Activated CD8-positive, alpha-beta memory T cell treated with anti-CD3 and anti-CD28 coated beads, Interleukin-2, amount 50 U/mL, for 24 hours (primary cell): ENCODE results near the gene DHRS4.
"Not testable (repeated sequence)": the region's sequence is repeated elsewhere in the genome, so short reads cannot be mapped to it uniquely, and the experiment has no call there.

Source experiments
- DNase-seq: peaks from one replicate; pipeline ENCODE4 v3.0.0-alpha.2; 2020; ENCODE audit errors: extremely low read depth

The DHRS4 gene

DNA sequence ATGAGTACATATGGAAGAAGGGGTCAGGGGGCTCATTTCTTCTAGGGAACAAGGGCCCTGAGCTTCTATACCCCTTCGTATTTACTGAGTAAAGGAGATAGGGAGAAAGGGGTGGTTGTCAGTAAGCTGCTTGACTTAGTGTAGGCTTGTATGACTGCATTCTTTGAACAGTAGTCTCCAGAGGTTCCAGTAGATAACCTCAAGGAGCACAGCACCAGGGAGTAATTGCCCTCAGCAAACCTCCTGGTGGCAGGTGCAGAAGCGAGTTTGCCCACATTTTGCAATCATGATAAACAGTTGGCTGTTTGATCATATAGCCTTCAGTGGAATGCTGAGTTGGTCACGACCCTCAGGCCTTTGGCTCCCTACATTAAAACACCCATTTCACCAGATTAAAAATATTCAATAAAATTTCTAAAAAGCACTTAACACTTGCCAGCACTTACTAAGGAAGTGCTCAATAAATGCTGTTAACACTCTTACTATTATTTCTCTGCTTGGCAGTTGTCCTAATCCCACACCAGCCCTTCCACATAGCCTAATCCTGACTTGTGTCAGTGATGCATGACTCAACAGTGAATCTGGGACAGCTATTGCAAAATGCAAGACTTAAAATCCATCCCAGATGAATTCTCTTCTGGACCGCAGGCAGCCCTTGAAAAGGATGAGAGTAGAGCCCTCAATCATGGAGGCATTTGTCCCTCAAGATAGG, 31.5 kb downstream of the DHRS4 start:
- DNase-seq, result no peak

DNA sequence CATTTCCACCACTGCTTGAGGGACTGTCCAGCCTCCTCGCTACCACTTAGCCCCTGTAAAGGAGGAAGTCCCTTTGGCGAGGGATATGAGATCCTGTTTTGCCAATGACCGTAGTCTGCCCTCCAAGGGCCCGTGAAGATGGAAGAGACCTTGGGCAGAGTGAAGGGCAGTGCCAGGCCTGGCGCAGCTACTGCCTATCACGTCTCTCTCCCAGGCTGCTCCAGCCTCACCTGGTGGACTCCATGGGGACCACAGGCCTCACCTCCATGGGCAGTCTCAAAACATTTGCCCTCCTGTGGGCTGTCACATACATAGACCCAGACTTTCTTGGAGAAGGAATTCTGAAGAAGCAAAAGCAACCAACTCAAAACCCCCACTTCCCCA, 34.6 kb downstream of the DHRS4 start:
- DNase-seq, result not testable (repeated sequence)

DNA sequence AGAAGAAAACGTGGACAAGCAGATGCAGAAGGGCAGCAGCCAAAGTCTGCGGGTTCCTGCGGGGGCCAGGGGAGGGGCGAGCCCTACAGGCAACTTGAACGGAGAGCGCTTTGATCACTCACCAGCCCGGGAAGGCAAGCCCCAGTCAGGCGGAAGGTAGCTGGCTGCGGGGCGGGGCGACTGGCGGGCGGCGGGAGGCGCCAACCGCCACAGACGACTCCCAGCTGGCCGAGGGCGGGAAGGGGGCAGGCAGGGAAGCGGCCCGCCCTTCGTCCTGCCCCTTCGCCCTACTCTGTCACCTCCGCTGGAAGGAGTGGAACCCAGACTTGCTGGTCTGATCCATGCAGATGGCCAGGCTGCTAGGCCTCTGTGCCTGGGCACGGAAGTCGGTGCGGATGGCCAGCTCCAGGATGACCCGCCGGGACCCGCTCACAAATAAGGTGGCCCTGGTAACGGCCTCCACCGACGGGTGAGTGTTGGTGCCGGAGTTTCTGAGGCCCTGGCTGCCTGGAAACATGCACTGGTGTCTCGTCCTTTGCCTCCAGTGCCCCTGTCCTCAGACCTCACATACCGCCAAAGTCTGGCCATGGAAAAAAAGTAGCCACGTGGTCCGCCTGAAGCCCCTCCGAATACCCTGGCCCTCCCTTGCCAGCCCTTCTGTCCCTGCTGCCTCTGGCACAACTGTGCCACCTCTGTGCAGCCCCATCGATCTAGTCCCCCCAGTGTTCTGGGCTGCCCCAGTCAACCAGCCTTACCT, 35.2 kb downstream of the DHRS4 start, which contains the start of gene DHRS4L2:
Gene DHRS4L2, plus strand, starts transcription at position 323 of the 757 bp plus-strand sequence. Its CDS starts 19 bp downstream, at position 342.
- DNase-seq, result peak; percentile 49

DNA sequence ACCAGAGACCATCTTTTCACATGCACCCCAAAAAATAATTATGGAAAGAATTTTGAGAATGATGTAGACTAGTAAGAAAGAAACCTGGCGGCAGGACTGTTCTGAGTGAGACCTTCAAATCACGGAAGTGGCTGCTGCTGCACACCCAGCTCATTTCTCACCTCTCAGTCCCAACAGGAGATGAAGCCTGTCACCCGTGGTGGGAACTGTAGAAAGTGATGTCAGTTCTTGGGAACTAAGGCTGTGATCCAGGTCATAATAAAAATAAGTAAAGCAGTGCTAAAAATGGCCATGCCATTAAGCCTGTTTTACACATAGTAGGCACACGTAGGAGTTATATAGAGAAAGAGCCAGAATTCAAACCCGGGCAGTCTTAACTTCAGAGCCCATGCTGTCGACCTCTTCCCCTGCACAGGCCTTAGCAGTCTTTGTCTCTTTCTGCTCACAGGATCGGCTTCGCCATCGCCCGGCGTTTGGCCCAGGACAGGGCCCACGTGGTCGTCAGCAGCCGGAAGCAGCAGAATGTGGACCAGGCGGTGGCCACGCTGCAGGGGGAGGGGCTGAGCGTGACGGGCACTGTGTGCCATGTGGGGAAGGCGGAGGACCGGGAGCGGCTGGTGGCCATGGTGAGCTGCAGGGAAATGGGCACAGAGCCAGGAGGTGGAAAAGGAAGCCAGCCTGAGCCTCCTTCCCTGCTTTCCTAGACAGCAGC, 36.3 kb downstream of the DHRS4 start:
- not testable (repeated sequence) for DNase-seq

DNA sequence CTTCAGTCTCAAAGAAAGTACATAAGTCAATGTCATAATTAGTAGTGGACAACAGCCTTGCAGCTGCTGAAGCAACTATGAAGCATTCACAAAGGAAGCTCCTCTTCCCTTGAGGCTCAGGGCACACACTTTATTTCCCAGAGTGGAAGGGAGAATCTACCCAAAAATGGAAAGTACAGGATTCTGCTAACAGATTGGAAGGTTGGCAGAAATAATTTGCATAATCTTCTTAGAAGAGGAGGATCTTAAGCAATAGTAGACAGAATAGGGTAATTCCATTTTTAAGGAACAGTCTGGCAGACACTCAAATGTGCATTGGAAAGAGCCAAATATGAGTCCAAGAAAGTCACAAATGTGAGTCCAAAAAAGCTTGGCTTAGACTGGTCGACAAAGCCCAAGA, 37.4 kb downstream of the DHRS4 start:
- not testable (repeated sequence) for DNase-seq

DNA sequence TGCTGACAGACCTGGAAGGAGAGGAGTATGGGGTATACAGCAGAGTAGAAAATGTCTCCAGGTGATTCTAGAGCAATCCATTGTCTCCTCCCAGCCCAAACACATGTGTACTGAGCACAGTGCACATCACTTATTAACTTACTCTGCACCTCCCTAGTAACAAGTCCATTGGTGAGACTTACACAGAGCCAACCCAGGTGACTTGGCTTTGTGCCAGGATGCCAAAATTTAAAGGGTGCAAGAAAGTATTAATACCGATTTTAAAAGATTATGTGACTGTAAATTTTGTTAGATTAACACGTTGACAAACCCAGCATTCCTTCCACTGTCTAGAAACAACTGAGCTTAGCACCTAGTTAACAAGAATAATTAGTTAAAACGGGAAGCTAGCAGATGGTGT, 39.5 kb downstream of the DHRS4 start:
- not testable (repeated sequence) for DNase-seq

DNA sequence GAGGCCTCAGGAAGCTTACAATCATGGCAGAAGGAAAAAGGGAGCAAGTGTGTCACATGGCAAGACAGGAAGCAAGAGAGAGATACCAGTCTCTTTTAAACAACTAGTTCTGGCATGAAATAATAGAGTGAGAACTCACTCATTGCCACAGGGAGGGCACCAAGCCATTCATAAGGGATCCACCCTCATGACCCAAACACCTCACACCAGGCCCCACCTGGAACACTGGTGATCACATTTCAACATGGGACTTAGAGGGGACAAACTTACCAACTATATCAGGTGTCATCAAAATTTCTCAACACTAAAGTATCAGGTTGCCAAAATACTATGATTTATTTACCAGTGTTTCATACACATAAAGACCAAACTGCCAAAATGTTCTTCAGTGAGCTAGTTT, 42.4 kb downstream of the DHRS4 start:
- not testable (repeated sequence) for DNase-seq

DNA sequence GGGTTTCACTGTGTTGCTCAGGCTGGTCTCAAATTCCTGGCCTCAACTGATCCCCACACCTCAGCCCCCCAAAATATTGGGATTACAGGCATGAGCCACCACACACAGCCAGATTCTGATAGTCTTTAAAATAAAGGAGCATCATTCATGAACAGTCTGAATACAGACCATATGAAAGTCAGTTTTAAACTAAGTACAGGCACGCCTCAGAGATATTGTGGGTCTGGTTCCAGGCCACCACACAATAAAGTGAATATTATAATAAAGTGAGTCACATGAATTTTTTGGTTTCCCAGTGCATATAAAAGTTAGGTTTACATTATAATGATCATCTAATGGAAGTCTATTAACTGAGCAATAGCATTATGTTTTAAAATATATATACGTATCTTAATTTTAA, 43.3 kb downstream of the DHRS4 start:
- not testable (repeated sequence) for DNase-seq

DNA sequence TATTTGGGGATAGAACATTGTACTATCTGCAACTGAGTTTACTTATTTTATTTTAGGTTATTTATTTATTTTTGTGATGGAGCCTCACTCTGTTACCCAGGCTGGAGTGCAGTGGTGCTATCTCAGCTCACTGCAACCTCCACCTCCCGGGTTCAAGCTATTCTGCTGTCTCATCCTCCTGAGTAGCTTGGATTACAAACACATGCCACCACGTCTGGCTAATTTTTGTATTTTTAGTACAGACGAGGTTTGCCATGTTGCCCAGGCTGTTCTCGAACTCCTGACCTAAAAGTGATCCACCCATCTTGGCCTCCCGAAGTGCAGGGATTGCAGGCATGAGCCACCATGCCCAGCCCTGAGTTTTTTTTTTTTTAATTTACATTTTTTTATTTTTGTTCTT, 46.1 kb downstream of the DHRS4 start:
- DNase-seq, result not testable (repeated sequence)

DNA sequence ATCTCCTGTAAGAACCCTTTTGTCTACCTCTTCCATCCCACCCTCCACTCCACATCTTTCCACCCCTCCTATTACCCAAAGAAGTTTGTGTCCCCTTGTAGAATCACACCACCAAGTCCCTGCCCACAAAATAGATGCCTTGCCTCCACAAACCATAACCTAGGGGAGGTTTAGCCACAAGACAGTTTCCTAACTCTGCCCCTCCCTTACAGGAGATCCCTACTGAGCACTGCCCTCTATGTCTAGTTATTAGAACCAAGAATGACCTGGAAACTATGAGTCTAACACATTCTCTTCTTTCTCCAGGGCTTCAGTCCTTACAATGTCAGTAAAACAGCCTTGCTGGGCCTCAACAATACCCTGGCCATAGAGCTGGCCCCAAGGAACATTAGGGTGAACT, 47.5 kb downstream of the DHRS4 start:
- DNase-seq, result not testable (repeated sequence)

DNA sequence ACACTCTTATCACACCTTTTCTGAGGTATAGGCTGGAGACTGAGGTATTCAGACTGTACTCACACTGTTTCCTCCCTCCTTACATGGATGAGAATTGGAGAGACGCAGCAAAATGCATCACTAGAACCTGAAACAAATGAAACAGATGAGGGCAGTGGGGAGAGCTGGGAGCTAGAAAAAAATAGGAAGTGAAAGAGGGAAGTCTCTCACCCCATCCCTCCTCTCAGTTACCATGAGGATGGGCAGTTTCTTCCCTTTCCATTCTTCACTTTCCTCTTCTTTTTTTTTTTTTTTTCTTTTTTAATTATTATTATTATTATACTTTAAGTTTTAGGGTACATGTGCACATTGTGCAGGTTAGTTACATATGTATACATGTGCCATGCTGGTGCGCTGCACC, 48.1 kb downstream of the DHRS4 start:
- DNase-seq, result not testable (repeated sequence)

DNA sequence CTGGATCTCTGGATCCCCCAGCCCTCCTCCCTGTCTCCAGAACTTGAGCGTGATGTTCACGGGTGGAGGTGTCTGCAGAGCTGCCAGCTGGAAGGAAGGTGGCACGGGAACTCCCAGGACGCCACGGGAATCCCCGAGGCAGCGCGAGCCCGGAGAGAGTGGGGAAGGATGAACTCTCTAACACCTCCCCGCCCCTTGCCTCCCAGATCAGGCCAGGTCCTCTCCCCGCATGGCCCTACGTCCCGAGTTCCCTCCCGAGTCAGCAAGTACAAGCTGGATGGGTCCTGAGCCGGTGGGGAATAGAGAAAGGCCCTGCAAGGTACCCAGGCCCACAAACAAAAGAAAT, 52.9 kb downstream of the DHRS4 start:
- DNase-seq, result not testable (repeated sequence)

DNA sequence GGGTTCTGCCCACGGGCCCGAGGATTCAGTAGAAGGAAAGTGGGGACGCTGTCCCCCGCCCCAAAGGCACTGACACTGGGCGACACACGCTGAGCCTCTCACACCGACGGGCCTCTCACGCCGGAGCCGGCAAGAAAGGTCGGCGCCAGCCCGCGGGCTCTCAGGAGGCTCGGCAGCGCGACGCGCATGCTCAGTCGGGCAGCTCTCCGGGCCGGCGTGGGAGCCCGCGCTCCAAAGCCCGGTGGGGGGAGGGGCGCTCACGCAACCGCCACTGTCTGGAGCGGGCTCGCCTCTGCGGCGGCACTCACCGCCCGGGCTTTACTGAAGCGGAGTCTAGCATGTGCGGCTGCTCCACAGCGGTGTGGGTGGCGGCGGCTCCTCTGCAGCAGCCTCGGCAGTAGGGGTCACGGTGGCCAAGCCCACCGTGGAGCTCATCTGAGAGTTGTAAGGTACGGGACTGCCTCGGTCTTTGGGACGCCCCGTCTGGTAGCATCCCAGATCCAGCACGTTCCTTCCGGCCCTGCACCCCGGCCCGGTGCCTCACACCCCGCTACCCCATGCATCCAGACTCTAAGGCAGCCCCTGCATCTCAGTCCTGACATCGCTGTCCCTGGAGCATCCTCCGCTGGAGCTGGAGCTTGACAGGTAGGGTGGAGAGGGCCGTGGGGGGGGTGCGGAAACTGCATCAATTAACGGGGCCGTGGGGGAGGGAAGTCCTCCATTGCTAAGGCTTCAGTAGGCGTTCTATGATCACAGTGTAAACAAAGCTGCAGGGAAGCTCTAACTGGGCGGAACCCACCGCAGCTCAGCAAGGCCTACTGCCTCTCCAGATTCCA, 53.5 kb downstream of the DHRS4 start:
- peak; percentile 10 for DNase-seq

DNA sequence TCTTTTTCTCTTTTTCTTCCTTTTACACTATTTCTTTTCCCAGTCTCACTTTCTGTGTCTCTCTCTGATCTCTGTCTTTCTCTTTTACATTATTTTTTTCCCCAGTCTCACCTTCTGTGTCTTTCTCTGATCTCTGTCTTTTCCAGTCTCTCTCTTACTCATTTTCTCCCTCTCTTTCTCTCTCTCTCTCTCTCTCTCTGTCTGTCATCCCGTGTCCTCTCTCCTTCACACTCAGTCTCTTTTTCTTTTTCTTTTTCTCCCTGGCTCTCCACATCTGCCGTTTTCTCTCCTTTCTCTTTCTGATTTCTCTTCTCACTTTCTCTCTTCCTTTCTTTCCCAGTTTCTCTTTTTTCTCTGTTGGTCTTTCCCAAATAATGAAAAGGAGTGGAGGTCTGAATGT, 57.5 kb downstream of the DHRS4 start:
- DNase-seq, result no peak

DNA sequence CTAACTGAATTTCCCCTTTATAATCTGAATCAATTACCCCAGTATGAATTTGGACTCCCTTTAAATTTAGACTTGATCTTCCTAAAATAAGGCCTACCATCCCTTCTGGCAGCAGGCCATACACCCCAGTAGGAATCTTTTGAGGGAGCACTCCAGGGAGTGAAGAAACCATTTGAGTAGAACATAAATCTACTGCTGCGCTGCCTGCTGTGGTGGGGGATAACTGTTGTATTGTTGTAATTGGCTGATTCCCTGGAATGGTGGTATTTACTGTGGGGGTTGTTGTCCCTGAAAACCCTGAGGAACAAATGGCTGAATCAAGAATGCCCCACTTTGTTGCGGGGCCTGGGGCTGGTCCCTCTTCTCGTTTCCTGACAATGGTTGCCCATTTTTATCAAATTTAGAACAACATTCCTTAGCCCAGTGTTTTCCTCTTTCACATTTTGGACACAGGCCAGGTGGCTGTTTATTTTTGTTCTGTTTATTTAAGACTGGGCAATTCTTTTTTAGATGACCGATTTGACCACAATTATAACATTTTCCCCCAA, 59.2 kb downstream of the DHRS4 start:
- DNase-seq, result not testable (repeated sequence)

DNA sequence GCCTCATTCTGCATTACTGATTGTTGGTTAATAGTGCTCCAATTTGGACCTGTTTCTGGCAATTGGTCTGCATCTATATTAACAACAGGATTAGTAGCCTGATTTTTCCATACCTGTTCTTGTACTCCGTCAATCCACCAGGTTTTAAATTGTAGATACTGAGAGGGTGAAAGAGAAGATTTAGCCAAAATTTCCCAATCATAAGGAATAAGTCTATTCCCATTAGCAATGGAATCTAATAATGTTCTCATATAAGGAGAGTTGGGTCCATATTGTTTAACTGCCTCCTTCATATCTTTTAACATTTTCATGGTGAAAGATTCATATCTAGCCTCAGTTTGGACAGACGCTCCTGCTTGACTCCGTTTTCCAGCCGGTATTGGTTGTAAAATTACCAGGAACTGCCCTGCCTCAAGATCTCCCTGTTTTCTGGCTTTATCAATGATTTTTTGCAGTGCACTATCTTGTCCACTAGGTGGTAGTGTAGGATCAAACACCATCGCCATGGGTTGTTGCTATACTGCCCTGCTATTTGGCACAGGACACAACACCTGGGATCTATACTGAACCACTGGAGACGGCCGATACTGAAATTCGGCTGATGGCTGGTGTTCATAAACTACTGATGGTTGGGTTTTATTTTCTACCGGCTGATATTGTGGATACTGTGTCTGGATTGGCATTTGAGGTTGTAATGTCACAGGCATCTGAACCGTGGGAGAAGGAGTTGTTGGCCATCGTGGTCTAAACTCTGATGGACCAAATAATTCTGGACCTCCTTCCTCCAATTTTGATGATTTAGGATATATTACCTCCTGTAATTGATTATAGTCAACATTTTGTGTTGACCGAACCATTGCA, 60.3 kb downstream of the DHRS4 start:
- DNase-seq, result no peak

DNA sequence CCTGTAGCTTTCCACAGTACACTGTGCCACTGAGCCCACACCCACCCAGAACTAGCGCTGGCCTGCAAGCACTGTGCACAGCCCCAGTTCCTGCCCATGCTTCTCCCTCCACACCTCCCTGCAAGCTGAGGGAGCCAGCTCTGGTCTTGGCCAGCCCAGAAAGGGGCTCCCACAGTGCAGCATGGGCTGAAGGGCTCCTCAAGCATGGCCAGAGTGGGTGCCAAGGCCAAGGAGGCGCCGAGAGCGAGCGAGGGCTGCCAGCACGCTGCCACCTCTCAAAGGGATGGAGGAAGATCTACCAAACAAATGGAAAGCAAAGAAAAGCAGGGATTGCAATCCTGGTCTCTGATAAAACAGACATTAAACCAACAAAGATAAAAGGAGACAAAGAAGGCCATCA, 62.2 kb downstream of the DHRS4 start:
- not testable (repeated sequence) for DNase-seq
